A673 (cell line): Measurements from ENCODE around the gene SPO11.

Source experiments
- EZH2 ChIP-seq: fragments of 200-600 bp; sonication (generic); IDR thresholded peaks from 2 replicates; pipeline ENCODE4 v1.6.1; 2017; ENCODE audit warnings: borderline replicate concordance, low read depth, mild to moderate bottlenecking, mixed read lengths, antibody characterized with exemption, low read length; ENCODE audit not compliant: poor library complexity, severe bottlenecking
- TF ChIP-seq, protein P1 (sequence below): fragments of 300-800, 200-600 bp; sonication (generic); conservative IDR thresholded peaks from 2 replicates; pipeline ENCODE4 v1.5.1; 2017; ENCODE audit warnings: low read depth, mild to moderate bottlenecking, antibody characterized with exemption, low read length, moderate library complexity, mixed read lengths

- TF ChIP-seq, protein P1, sequence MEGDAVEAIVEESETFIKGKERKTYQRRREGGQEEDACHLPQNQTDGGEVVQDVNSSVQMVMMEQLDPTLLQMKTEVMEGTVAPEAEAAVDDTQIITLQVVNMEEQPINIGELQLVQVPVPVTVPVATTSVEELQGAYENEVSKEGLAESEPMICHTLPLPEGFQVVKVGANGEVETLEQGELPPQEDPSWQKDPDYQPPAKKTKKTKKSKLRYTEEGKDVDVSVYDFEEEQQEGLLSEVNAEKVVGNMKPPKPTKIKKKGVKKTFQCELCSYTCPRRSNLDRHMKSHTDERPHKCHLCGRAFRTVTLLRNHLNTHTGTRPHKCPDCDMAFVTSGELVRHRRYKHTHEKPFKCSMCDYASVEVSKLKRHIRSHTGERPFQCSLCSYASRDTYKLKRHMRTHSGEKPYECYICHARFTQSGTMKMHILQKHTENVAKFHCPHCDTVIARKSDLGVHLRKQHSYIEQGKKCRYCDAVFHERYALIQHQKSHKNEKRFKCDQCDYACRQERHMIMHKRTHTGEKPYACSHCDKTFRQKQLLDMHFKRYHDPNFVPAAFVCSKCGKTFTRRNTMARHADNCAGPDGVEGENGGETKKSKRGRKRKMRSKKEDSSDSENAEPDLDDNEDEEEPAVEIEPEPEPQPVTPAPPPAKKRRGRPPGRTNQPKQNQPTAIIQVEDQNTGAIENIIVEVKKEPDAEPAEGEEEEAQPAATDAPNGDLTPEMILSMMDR, result no peak
- TF ChIP-seq EZH2, result no peak
Measured at GRCh38 chr20:57306747-57307146, 22.9 kb upstream of the SPO11 start.
